Calu3 (cell line): Measurements from ENCODE around the gene RDH5. TPM values are rescaled to one million over a fixed set of nuclear protein-coding genes. Genes with fewer than 3 reads are reported as not detected.

Source experiments
- BruUV-seq: library from RNA; stranded (reverse); fragments of 400-500 nt; replicated peaks from 2 replicates; lab custom pipeline; 2021; lab: Mats Ljungman, UMichigan
- CTCF ChIA-PET: fragments of 300-600 bp; sonication (Branson Sonifier 250); formaldehyde crosslinking; loops from one replicate; lab custom pipeline; 2022; ENCODE audit warnings: antibody characterized with exemption; lab: Charles Lee
- DNase-seq: peaks from one replicate; pipeline ENCODE4 v3.0.0; 2022
- H3K27ac Mint-ChIP-seq: one replicate; pipeline ENCODE4 v1.8.0; 2022; ENCODE audit warnings: mixed read lengths; ENCODE audit not compliant: unreplicated experiment
- H3K27me3 Mint-ChIP-seq: one replicate; pipeline ENCODE4 v1.8.0; 2022; ENCODE audit warnings: mixed read lengths; ENCODE audit not compliant: unreplicated experiment
- H3K36me3 Mint-ChIP-seq: one replicate; pipeline ENCODE4 v1.8.0; 2022; ENCODE audit warnings: mild to moderate bottlenecking, moderate library complexity, mixed read lengths; ENCODE audit not compliant: insufficient read depth, unreplicated experiment
- H3K4me1 Mint-ChIP-seq: one replicate; pipeline ENCODE4 v1.8.0; 2022; ENCODE audit warnings: mild to moderate bottlenecking, low read depth, mixed read lengths; ENCODE audit not compliant: unreplicated experiment
- H3K4me3 Mint-ChIP-seq: one replicate; pipeline ENCODE4 v1.8.0; 2022; ENCODE audit warnings: mild to moderate bottlenecking, low read depth, moderate library complexity, mixed read lengths; ENCODE audit not compliant: unreplicated experiment
- H3K9me3 Mint-ChIP-seq: one replicate; pipeline ENCODE4 v1.8.0; 2022; ENCODE audit warnings: low read depth, mixed read lengths; ENCODE audit not compliant: unreplicated experiment
- intact Hi-C: fragments of 100-400 bp; cut with micrococcal nuclease; formaldehyde crosslinking; loops from one replicate; pipeline ENCODE4 v1.10.0; 2022; ENCODE audit not compliant: unreplicated experiment
- total RNA-seq: library from RNA; stranded (reverse); gene quantifications from 2 replicates; pipeline ENCODE4 v1.2.3, GENCODE V29; 2022
- TF ChIP-seq, protein P1 (sequence below): fragments of 200-600 bp; IDR thresholded peaks from one replicate; pipeline ENCODE4 v1.8.0; 2022; ENCODE audit warnings: antibody characterized with exemption; ENCODE audit not compliant: unreplicated experiment

The RDH5 gene
- total RNA-seq, 1 experiment from 2014 or later, result 11.2 TPM

- H3K4me3 Mint-ChIP-seq, result peak overlapping the region; percentile 28
- intact Hi-C loops, result loop anchor here (1.0 to 2.0 kb wide), 3 partner anchors 40 to 532 kb away; a partner anchor contains a TSS
- peak; percentile 88 for DNase-seq
- TF ChIP-seq, protein P1, sequence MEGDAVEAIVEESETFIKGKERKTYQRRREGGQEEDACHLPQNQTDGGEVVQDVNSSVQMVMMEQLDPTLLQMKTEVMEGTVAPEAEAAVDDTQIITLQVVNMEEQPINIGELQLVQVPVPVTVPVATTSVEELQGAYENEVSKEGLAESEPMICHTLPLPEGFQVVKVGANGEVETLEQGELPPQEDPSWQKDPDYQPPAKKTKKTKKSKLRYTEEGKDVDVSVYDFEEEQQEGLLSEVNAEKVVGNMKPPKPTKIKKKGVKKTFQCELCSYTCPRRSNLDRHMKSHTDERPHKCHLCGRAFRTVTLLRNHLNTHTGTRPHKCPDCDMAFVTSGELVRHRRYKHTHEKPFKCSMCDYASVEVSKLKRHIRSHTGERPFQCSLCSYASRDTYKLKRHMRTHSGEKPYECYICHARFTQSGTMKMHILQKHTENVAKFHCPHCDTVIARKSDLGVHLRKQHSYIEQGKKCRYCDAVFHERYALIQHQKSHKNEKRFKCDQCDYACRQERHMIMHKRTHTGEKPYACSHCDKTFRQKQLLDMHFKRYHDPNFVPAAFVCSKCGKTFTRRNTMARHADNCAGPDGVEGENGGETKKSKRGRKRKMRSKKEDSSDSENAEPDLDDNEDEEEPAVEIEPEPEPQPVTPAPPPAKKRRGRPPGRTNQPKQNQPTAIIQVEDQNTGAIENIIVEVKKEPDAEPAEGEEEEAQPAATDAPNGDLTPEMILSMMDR, result peak; percentile 77
- CTCF ChIA-PET, result interaction anchor here (0.5 to 3.0 kb wide), 16 partner anchors 9 to 532 kb away, joined by 3 to 76 read pairs (median 4); partner anchors contain the start of genes CD63, ITGA7, RAB5B and RNF41
- peaks cover 73% of the 10 kb centered on the region for H3K4me1 Mint-ChIP-seq
- H3K27ac Mint-ChIP-seq, result no peak overlapping the region
- H3K27me3 Mint-ChIP-seq, result no peaks in the 10 kb centered on the region
- BruUV-seq, result no TSS peak
- H3K36me3 Mint-ChIP-seq, result peaks cover 67% of the 10 kb centered on the region
- H3K9me3 Mint-ChIP-seq, result no peaks in the 10 kb centered on the region
Observed at GRCh38 chr12:55720894-55721444, 776 bp downstream of the RDH5 start.

DNA sequence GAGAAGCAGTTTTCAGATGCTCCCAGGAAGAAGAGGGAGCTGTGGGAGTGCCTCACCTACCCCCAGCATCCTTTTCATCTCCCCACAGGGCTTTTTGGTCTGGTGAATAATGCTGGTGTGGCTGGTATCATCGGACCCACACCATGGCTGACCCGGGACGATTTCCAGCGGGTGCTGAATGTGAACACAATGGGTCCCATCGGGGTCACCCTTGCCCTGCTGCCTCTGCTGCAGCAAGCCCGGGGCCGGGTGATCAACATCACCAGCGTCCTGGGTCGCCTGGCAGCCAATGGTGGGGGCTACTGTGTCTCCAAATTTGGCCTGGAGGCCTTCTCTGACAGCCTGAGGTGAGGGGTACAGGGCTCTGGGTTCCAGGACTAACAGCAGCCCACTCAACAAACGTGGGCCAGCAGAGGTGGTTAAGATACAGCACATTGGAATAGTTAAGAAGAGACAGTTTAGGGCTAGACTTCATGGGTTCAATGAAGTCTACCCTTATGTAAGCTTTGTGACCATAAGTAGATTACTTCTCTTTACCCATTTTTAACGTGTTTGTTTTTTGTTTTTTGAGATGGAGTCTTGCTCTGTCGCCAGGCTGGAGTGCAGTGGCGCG is 1.5 kb downstream of the RDH5 start:
- H3K27me3 Mint-ChIP-seq, result no peaks in the 10 kb centered on the region
- no TSS peak for BruUV-seq
- intact Hi-C loops, result loop anchor here (1.0 to 2.0 kb wide), 2 partner anchors 62 to 533 kb away; no protein-coding TSS in a partner anchor
- H3K9me3 Mint-ChIP-seq, result no peaks in the 10 kb centered on the region
- CTCF ChIA-PET, result interaction anchor here (1.0 to 3.0 kb wide), 11 partner anchors 8 to 533 kb away, joined by 3 to 76 read pairs (median 8); partner anchors contain the start of genes CD63, ITGA7 and RNF41
- H3K36me3 Mint-ChIP-seq, result peaks cover 67% of the 10 kb centered on the region
- peaks cover 71% of the 10 kb centered on the region for H3K4me1 Mint-ChIP-seq
- H3K4me3 Mint-ChIP-seq, result no peak overlapping the region
- DNase-seq, result no peak
- TF ChIP-seq, protein P1, result no peak
- no peak overlapping the region for H3K27ac Mint-ChIP-seq

- TF ChIP-seq, protein P1, result no peak
- DNase-seq, result no peak
- intact Hi-C loops, result no loop called here
- no peaks in the 10 kb centered on the region for H3K9me3 Mint-ChIP-seq
- peaks cover 60% of the 10 kb centered on the region for H3K4me1 Mint-ChIP-seq
- peak overlapping the region; percentile 40 for H3K27ac Mint-ChIP-seq
- no peaks in the 10 kb centered on the region for H3K27me3 Mint-ChIP-seq
- H3K4me3 Mint-ChIP-seq, result no peak overlapping the region
- CTCF ChIA-PET, result interaction anchor here (0.8 to 1.2 kb wide), 3 partner anchors 14 to 41 kb away, joined by 3 read pairs; a partner anchor contains a TSS
- H3K36me3 Mint-ChIP-seq, result peaks cover 73% of the 10 kb centered on the region
- BruUV-seq, result no TSS peak
Observed at GRCh38 chr12:55722948-55723347, 2.8 kb downstream of the RDH5 start.

DNA sequence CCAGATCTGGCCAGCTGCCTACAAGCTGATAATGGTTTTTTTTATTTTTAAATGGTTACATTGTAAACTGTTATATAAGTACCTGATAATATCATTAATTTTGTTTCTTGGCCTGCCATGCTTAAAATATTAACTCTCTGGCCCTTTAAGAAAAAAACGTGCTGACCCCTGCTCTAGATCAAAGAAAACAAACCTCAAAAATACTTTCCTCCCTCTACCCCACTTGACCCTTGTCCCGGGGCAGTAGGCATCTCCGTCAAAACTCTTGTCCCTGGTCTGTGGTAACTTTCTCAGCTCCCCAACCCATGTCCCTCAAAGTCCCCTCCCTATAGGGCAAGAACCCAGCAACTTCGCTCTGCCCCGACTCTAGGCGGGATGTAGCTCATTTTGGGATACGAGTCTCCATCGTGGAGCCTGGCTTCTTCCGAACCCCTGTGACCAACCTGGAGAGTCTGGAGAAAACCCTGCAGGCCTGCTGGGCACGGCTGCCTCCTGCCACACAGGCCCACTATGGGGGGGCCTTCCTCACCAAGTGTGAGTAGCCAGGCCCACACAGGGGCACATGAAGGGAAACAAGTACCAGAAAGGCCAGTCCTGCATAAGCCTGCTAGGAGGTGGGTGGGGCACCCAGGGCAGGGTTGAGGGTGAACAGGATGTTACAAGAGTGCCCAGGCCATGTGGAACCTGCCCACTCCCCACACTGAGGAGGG is 3.5 kb downstream of the RDH5 start:
- no TSS peak for BruUV-seq
- H3K36me3 Mint-ChIP-seq, result peaks cover 80% of the 10 kb centered on the region
- H3K27ac Mint-ChIP-seq, result peak overlapping the region; percentile 40
- peak overlapping the region; percentile 18 for H3K4me3 Mint-ChIP-seq
- peaks cover 53% of the 10 kb centered on the region for H3K4me1 Mint-ChIP-seq
- CTCF ChIA-PET, result interaction anchor here (1.2 to 1.5 kb wide), 2 partner anchors 13 to 42 kb away, joined by 3 to 4 read pairs; a partner anchor contains a TSS
- TF ChIP-seq, protein P1, result no peak
- no peak for DNase-seq
- H3K9me3 Mint-ChIP-seq, result no peaks in the 10 kb centered on the region
- H3K27me3 Mint-ChIP-seq, result no peaks in the 10 kb centered on the region
- intact Hi-C loops, result no loop called here
